ENCODE results near the gene DCPS.
"Not testable (repeated sequence)": the region's sequence is repeated elsewhere in the genome, so short reads cannot be mapped to it uniquely, and the experiment has no call there.

Gene DCPS

GRCh38 chr11:126303623-126304456, at the start of gene DCPS:
Gene DCPS, plus strand, starts transcription at chr11:126304060. Its CDS starts 21 bp downstream, at chr11:126304081.
- peak; percentile 92 for DNase-seq (ENCODE audit: low spot score)

GRCh38 chr11:126254819-126255218, 49.0 kb upstream of the DCPS start:
- DNase-seq (ENCODE audit: low spot score): no peak

GRCh38 chr11:126255507-126255906, 48.4 kb upstream of the DCPS start:
- not testable (repeated sequence) for DNase-seq (ENCODE audit: low spot score)

- no peak for DNase-seq (ENCODE audit: low spot score)
Measured at GRCh38 chr11:126256216-126256615, 47.6 kb upstream of the DCPS start.

- no peak for DNase-seq (ENCODE audit: low spot score)
Measured at GRCh38 chr11:126257144-126257543, 46.7 kb upstream of the DCPS start.

DNA sequence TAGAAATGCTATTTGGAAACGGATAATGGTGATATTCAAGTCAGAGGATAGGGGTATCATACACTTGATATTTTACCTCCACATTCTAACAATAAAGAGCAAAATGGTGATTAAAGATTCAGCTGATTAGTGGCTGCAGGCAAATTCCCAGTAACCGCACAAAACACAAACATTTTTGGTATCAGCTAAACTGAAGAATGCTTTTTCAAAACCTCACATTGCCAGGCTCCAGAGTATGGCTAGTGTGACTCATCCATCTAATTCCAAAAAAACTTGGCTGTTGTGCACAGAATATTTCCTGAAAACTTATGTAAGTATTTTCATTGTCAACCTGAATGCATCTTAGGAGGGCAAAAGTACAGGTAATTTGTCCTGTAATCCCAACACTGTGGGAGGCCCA, 46.1 kb upstream of the DCPS start:
- DNase-seq (ENCODE audit: low spot score): no peak

GRCh38 chr11:126262216-126262615, 41.6 kb upstream of the DCPS start:
- DNase-seq (ENCODE audit: low spot score): no peak

DNA sequence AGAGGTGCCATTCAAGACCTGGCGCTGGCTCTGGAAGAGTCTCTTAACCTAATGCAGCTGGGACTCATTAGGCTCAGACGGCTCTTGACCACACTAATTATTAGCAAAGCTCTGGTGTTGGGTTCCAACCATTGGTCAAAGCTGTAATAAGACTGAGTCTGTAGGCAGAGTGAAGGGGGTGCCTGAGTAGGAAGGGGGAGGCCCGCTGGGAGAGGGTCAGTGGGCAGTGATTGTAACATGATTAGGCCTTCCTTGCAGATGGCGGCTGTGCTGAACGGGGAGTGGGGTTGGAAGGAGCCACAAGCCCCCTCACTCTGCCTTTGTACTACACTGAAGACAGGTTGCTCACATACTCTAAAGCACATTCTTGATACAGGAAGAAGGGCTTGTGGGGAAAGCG, 40.4 kb upstream of the DCPS start:
- no peak for DNase-seq (ENCODE audit: low spot score)

GRCh38 chr11:126265811-126266210, 38.0 kb upstream of the DCPS start:
- DNase-seq (ENCODE audit: low spot score): peak; percentile 44

GRCh38 chr11:126267650-126268049, 36.2 kb upstream of the DCPS start:
- no peak for DNase-seq (ENCODE audit: low spot score)

DNA sequence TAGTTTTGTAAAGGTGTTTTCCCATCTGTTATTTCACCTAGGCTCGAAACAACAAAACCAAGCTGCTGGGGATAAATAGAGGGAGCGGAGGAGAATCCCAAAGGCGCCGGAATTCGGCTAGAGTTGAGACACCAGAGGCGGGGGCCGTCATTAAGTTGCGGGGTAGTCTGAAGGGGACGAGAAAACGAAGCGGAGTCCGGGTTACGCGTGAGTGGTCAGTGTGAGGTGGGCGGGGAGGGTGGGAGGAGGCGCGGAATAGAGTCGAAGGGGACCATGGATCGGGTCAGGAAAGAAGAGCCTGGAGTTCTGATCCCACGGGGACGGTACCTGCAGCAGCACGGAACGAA, 35.5 kb upstream of the DCPS start:
- DNase-seq (ENCODE audit: low spot score): no peak

GRCh38 chr11:126268708-126269579, 34.9 kb upstream of the DCPS start, which contains the start of the genes FOXRED1 and SRPRA:
Gene FOXRED1, plus strand, starts transcription at chr11:126269154. Its CDS starts 53 bp downstream, at chr11:126269207.
Gene SRPRA, minus strand, starts transcription at chr11:126268895. Its CDS starts 91 bp downstream, at chr11:126268804.
- peak; percentile 99 for DNase-seq (ENCODE audit: low spot score)

GRCh38 chr11:126277322-126277721, 26.5 kb upstream of the DCPS start:
- DNase-seq (ENCODE audit: low spot score): no peak

- no peak for DNase-seq (ENCODE audit: low spot score)
Measured at GRCh38 chr11:126277780-126278179, 26.1 kb upstream of the DCPS start.

GRCh38 chr11:126279191-126279590, 24.7 kb upstream of the DCPS start:
- DNase-seq (ENCODE audit: low spot score): no peak

DNA sequence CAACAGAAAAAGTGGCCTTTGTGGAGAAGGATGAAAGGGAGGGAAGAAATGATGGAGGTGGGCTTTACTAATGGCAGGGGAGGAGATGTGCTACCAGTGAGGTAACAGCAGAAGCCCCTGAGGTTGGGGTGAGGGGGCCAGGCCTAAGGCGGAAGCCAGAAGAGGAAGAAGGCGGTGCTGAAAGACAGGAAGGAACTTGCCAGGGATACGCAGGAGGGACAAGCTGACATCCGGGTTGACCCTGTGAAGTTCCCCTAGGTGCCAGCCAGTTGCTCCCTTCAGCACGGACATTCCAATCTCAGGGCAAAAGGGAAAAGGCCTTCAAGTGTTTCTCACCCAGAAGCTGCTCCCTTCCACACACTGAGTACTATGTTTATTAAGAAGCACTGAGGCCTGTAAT, 23.3 kb upstream of the DCPS start:
- DNase-seq (ENCODE audit: low spot score): no peak

DNA sequence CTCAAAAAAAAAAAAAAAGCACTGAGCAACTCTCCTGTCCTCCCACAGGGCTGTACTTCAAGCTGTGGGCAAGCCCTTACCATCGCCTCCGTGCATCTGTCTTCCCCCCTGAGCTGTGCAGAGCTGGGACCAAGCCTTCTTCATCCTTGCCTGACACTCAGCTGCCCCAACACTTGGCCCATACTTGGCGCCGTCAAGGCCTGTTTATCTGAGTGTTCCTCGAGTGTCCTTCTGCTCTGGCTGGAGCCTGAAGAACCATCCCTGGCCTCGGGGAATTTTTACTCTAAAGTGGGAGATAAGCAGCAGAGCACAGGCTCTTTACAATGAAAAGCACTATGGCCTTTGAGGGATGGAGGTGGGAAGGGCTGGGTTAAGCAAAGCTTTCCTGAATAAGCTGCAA, 22.6 kb upstream of the DCPS start:
- DNase-seq (ENCODE audit: low spot score): no peak

DNA sequence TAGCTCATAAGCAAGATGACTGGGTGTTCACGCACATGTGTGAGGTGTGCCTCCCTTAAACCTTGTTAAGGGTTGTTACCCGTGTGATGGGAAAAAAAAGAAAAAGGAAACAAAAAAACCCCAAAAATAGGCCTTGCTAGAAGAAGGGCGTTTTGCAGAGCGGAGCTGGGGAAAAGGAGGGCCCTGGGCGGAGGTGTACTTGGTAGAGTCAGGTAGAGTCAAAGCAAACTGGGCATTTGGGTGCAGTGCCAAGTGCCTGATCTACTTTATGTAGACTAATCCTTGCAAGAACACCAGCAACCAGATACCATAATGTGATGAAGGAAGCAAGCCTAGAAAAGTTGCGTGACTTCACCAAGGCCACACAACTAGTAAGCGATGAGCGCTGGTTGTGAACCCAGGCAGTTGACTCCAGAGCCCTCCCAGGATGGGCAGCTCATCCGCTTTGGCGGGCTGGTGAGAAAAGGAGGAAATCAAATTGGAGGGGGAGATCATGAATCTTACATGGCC, 22.1 kb upstream of the DCPS start:
- no peak for DNase-seq (ENCODE audit: low spot score)

GRCh38 chr11:126282361-126282735, 21.5 kb upstream of the DCPS start:
- DNase-seq (ENCODE audit: low spot score): peak; percentile 30

DNA sequence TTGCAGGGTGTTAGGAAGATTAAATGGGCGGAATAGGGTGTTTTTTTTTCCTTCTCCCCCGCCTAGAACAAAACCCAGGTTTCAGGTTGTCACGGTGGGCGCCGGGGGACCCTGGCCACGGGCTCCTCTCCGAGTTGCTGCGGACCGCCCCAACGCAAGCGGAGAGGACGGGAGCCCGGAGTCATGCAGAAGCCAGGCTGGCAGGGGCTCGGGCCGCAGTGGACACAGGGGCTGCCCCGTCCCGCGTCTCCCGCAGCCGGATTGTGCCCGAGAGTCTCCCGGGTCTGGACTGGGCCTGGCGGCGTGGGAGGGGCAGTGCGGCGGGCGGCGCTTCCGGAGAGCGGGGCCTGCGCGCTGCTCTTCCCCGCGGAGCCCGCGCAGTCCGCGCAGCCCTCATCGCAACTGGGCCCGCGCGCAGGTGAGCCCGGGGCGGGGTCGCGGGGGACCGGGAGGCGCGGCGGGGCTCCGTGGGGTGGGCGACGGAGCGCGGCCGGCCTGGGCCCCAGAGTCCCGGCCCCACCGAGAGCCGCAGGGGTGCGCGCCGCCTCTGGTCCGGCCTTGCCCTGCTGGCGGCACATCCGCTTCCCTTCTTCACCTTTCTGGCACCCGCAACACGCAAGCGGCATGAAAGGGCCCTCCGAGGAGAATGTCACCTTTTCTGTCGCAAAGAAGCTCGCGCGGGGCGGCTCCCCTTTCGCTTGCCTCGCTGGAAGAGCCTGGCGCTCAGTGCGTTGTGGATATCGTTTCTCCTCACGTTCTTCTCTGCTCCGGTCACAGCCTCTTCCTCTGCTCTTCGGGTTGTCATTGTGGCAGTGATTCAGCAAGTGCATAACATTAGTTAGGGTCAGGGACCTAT, 20.9 kb upstream of the DCPS start, which contains the start of gene TIRAP:
Gene TIRAP, plus strand, starts transcription at position 358 of the 856 bp plus-strand sequence. CDS start 7,802 bp downstream, outside the sequence.
- peak; percentile 86 for DNase-seq (ENCODE audit: low spot score)

GRCh38 chr11:126284829-126285228, 19.0 kb upstream of the DCPS start:
- DNase-seq (ENCODE audit: low spot score): peak; percentile 91

DNA sequence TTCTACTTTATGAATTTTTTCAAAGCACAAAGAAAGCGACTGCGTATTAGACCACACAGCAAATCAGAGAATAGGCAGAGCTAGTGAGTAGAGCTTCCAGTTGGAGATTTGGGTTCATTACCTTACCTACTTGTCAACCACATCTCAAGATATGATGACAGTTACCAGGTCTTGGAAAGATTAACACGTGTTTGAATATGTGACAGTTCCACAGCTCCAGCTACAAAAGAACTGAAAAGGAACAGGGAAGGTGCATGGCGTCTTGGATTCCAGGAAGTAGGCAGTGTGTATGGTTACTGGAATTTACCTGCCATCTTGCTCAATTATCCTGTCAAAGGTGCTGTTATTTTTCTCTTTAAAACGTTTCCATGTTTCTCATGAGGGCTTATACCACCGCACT, 15.6 kb upstream of the DCPS start:
- no peak for DNase-seq (ENCODE audit: low spot score)

Measured in kidney tubule cell (primary cell).